ENCODE data around the gene ABI3. TPM values are rescaled to one million over a fixed set of nuclear protein-coding genes. Genes with fewer than 3 reads are reported as not detected.
"Not testable (repeated sequence)": the region's sequence is repeated elsewhere in the genome, so short reads cannot be mapped to it uniquely, and the experiment has no call there.

Gene ABI3
- total and polyA plus RNA-seq, 4 donors, result 6.9 to 20.0 (median 17.7) TPM

GRCh38 chr17:49260011-49260816 is 49.7 kb downstream of the ABI3 start:
- DNase-seq (peak; percentile 48 to 60 (median 49)), ATAC-seq (ENCODE audit: insufficient read depth, low FRiP score) (peak; percentile 78)
- Histone ChIP-seq H3K9me3 (ENCODE audit: control insufficient read depth in 4 of 4, insufficient read depth in 3 of 4, low read length in 3 of 4) (no peaks in the 10 kb centered on the region), H3K27me3 (ENCODE audit: control insufficient read depth in 3 of 3, insufficient read depth in 3 of 3, low read length in 2 of 3) (peaks cover 0 to 2% (median 2%) of the 10 kb centered on the region in 3 donors), H3K4me1 (ENCODE audit: control insufficient read depth in 5 of 5, insufficient read depth in 5 of 5, low read length in 5 of 5) (peaks cover 0 to 4% (median 0%) of the 10 kb centered on the region in 5 donors), H3K27ac (ENCODE audit: low read depth in 1 of 2, low read length in 1 of 2) (peak overlapping the region; percentile 20 to 82), H3K4me3 (peak overlapping the region; percentile 44), H3K36me3 (ENCODE audit: control insufficient read depth in 4 of 4, insufficient read depth in 4 of 4, low read length in 4 of 4) (no peaks in the 10 kb centered on the region), H3K9ac (ENCODE audit: insufficient read depth in 1 of 2, low read length in 2 of 2) (peak overlapping the region in 1 of 2 donors; percentile 42)
- TF ChIP-seq, protein P1, sequence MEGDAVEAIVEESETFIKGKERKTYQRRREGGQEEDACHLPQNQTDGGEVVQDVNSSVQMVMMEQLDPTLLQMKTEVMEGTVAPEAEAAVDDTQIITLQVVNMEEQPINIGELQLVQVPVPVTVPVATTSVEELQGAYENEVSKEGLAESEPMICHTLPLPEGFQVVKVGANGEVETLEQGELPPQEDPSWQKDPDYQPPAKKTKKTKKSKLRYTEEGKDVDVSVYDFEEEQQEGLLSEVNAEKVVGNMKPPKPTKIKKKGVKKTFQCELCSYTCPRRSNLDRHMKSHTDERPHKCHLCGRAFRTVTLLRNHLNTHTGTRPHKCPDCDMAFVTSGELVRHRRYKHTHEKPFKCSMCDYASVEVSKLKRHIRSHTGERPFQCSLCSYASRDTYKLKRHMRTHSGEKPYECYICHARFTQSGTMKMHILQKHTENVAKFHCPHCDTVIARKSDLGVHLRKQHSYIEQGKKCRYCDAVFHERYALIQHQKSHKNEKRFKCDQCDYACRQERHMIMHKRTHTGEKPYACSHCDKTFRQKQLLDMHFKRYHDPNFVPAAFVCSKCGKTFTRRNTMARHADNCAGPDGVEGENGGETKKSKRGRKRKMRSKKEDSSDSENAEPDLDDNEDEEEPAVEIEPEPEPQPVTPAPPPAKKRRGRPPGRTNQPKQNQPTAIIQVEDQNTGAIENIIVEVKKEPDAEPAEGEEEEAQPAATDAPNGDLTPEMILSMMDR (IDR thresholded peaks at IDR 0.05; ENCODE audit: control extremely low read depth, extremely low read depth), result no peak
- 0 to 1% methylated on average over 75 to 77 of the region's 77 CpGs for WGBS, 2 donors

DNA sequence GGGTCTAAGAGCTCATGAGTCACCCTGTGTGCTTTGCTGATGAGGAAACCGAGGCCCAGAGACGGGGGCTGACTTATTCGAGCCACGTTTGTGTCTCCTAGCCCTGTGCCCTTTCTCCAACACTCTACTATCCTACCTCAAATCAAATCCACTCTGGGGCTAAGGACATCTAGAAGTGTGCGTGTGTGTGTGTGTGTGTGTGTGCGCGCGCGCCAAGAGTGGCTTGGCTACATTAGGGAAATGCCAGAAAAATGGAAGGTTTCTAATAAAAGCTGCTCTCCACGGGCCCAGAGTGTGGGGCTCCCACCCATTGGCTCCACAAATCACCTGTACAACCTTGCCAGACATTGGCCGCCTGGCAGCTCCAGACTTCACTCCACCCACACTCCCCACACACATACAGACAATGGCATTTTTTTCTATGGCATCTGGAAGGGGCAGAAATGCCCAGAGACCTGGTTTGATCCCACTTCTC is 50.3 kb downstream of the ABI3 start:
- no peak overlapping the region for H3K4me3 ChIP-seq
- peaks cover 0 to 2% (median 2%) of the 10 kb centered on the region in 3 donors for H3K27me3 ChIP-seq (ENCODE audit: control insufficient read depth in 3 of 3, insufficient read depth in 3 of 3, low read length in 2 of 3)
- TF ChIP-seq, protein P1 (IDR thresholded peaks at IDR 0.05; ENCODE audit: control extremely low read depth, extremely low read depth), result no peak
- H3K36me3 ChIP-seq (ENCODE audit: control insufficient read depth in 4 of 4, insufficient read depth in 4 of 4, low read length in 4 of 4), result no peaks in the 10 kb centered on the region
- 52 to 53% methylated on average over 11 of the region's 11 CpGs for WGBS, 2 donors
- peaks cover 0 to 4% (median 0%) of the 10 kb centered on the region in 5 donors for H3K4me1 ChIP-seq (ENCODE audit: control insufficient read depth in 5 of 5, insufficient read depth in 5 of 5, low read length in 5 of 5)
- peak overlapping the region in 1 of 2 donors; percentile 42 for H3K9ac ChIP-seq (ENCODE audit: insufficient read depth in 1 of 2, low read length in 2 of 2)
- DNase-seq (peak in 2 of 3 donors; percentile 29 to 54), ATAC-seq (ENCODE audit: insufficient read depth, low FRiP score) (no peak)
- peak overlapping the region; percentile 20 to 82 for H3K27ac ChIP-seq (ENCODE audit: low read depth in 1 of 2, low read length in 1 of 2)
- no peaks in the 10 kb centered on the region for H3K9me3 ChIP-seq (ENCODE audit: control insufficient read depth in 4 of 4, insufficient read depth in 3 of 4, low read length in 3 of 4)

DNA sequence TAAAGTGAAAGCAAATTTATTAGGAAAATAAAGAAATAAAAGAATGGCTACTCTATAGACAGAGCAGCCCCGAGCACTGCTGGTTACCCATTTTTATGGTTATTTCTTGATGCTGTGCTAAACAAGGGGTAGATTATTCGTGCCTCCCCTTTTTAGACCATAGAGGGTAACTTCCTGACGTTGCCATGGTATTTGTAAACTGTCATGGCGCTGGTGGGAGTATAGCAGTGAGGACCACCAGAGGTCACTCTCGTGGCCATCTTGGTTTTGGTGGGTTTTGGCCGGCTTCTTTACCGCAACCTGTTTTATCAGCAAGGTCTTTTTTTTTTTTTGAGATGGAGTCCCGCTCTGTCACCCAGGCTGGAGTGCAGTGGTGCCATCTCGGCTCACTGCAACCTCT is 51.0 kb downstream of the ABI3 start:
- not testable (repeated sequence) for H3K27me3 ChIP-seq (ENCODE audit: control insufficient read depth in 3 of 3, insufficient read depth in 3 of 3, low read length in 2 of 3); H3K4me1 ChIP-seq (ENCODE audit: control insufficient read depth in 5 of 5, insufficient read depth in 5 of 5, low read length in 5 of 5); H3K4me3 ChIP-seq; H3K27ac ChIP-seq (ENCODE audit: low read depth in 1 of 2, low read length in 1 of 2); ATAC-seq (ENCODE audit: insufficient read depth, low FRiP score); H3K9ac ChIP-seq (ENCODE audit: insufficient read depth in 1 of 2, low read length in 2 of 2); H3K36me3 ChIP-seq (ENCODE audit: control insufficient read depth in 4 of 4, insufficient read depth in 4 of 4, low read length in 4 of 4); H3K9me3 ChIP-seq (ENCODE audit: control insufficient read depth in 4 of 4, insufficient read depth in 3 of 4, low read length in 3 of 4); DNase-seq
- 92 to 96% methylated on average over 9 of the region's 9 CpGs for WGBS, 2 donors

DNA sequence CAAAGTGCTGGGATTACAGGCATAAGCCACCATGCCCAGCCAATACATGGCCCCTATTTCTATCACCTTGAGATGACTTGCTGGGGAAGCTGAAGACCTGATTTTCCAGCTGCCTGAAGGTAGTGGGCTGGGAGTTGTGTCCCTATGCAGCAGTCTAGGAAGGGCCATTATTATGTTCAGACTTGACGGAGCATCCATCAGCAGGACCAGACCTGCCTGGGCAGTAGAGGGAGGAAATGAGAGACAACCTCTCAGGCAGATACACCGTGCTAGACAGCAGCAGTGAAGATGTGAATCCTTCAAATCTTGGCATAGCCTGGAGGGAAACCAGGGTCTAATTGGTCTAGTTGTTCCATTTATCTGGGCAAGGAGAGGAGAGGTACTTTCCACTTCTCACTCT is 55.7 kb downstream of the ABI3 start:
- Histone ChIP-seq H3K36me3 (ENCODE audit: control insufficient read depth in 4 of 4, insufficient read depth in 4 of 4, low read length in 4 of 4) (no peaks in the 10 kb centered on the region), H3K9ac (ENCODE audit: insufficient read depth in 1 of 2, low read length in 2 of 2) (no peak overlapping the region), H3K27me3 (ENCODE audit: control insufficient read depth in 3 of 3, insufficient read depth in 3 of 3, low read length in 2 of 3) (no peaks in the 10 kb centered on the region), H3K4me1 (ENCODE audit: control insufficient read depth in 5 of 5, insufficient read depth in 5 of 5, low read length in 5 of 5) (no peaks in the 10 kb centered on the region), H3K4me3 (no peak overlapping the region), H3K27ac (ENCODE audit: low read depth in 1 of 2, low read length in 1 of 2) (no peak overlapping the region), H3K9me3 (ENCODE audit: control insufficient read depth in 4 of 4, insufficient read depth in 3 of 4, low read length in 3 of 4) (no peaks in the 10 kb centered on the region)
- TF ChIP-seq, protein P1 (IDR thresholded peaks at IDR 0.05; ENCODE audit: control extremely low read depth, extremely low read depth), result no peak
- 89 to 92% methylated on average over 2 of the region's 2 CpGs for WGBS, 2 donors
- DNase-seq (no peak), ATAC-seq (ENCODE audit: insufficient read depth, low FRiP score) (no peak)
